WI38 (cell line): ENCODE results near the gene AMZ1.
"Not testable (repeated sequence)": the region's sequence is repeated elsewhere in the genome, so short reads cannot be mapped to it uniquely, and the experiment has no call there.

Experiments used
- H3K4me3 ChIP-seq: 2 replicates; pipeline ENCODE4 v1.5.1; 2011; ENCODE audit warnings: low read depth, mild to moderate bottlenecking, control low read depth, low read length
- TF ChIP-seq, protein P1 (sequence below): IDR thresholded peaks from 2 replicates; pipeline ENCODE4 v1.5.1; 2012; ENCODE audit warnings: low read depth, mild to moderate bottlenecking, control low read depth, low read length

AMZ1 gene

DNA sequence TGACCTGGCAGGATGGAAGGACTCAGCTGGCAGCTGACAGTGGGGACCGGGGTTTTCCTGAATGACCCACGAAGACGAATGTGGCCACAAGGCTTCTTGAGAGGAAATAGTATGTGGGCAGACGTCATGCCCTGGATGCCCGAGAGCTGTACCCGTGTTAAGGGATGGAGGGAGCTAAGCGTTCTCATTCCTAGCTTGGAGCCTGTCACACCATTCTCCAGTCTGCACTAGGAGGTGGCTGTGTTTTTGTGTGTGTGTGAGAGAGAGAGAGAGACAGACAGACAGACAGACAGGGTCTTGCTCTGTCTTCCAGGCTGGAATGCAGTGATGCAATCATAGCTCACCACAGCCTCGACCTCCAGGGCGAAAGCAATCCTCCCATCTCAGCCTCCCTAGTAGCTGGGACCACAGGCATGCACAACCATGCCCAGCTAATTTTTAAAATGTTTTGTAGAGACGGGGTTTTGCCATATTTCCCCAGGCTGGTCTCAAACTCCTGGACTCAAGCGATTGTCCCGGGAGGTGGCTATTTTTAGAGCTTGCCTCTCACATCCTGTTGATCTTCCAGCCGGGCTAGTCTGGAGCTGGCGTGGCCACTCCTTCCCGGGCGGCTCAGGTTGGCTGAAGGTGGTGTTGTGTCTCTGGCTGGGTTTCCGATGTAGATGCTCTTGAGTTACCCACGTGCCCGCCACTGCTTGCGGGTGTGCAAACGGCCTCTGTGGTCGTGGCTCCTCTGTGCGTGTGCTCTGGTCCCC lies 2.1 kb downstream of the AMZ1 start:
- H3K4me3 ChIP-seq = no peak overlapping the region
- TF ChIP-seq, protein P1, sequence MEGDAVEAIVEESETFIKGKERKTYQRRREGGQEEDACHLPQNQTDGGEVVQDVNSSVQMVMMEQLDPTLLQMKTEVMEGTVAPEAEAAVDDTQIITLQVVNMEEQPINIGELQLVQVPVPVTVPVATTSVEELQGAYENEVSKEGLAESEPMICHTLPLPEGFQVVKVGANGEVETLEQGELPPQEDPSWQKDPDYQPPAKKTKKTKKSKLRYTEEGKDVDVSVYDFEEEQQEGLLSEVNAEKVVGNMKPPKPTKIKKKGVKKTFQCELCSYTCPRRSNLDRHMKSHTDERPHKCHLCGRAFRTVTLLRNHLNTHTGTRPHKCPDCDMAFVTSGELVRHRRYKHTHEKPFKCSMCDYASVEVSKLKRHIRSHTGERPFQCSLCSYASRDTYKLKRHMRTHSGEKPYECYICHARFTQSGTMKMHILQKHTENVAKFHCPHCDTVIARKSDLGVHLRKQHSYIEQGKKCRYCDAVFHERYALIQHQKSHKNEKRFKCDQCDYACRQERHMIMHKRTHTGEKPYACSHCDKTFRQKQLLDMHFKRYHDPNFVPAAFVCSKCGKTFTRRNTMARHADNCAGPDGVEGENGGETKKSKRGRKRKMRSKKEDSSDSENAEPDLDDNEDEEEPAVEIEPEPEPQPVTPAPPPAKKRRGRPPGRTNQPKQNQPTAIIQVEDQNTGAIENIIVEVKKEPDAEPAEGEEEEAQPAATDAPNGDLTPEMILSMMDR = no peak

- no peak overlapping the region for H3K4me3 ChIP-seq
- TF ChIP-seq, protein P1 = no peak
Measured at GRCh38 chr7:2691011-2691707, 3.2 kb downstream of the AMZ1 start.

GRCh38 chr7:2691932-2692439 lies 4.0 kb downstream of the AMZ1 start:
- not testable (repeated sequence) for H3K4me3 ChIP-seq

- TF ChIP-seq, protein P1 = no peak
Measured at GRCh38 chr7:2692543-2692942, 4.5 kb downstream of the AMZ1 start.

DNA sequence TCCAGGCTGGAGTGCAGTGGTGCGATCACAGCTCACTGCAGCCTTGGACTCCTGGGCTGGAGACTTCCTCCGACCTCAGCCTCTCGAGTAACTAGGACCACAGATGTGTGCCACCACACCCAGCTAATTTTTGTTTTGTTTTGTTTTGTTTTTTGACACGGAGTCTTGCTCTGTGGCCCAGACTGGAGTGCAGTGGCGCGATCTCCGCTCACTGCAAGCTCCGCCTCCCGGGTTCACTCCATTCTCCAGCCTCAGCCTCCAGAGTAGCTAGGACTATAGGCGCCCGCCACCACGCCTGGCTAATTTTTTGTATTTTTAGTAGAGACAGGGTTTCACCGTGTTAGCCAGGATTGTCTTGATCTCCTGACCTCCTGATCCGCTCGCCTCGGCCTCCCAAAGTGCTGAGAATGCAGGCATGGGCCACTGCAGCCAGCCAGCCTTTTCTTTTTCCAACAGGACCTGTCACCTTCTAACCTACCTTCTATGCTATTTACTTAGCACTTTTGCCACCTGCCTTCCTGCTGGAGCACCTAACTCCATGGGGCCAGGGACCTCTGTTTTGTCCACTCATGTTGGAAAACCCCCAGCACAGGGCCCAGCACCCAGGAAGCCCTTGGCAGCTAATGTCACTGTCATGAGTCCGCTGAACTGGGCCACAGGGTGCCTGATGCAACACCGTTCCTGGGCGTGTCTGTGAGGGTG lies 5.6 kb downstream of the AMZ1 start:
- H3K4me3 ChIP-seq = not testable (repeated sequence)

More at GRCh38 chr7:2692543-2692942, 4.5 kb downstream of the AMZ1 start:
- H3K4me3 ChIP-seq = no peak overlapping the region

DNA sequence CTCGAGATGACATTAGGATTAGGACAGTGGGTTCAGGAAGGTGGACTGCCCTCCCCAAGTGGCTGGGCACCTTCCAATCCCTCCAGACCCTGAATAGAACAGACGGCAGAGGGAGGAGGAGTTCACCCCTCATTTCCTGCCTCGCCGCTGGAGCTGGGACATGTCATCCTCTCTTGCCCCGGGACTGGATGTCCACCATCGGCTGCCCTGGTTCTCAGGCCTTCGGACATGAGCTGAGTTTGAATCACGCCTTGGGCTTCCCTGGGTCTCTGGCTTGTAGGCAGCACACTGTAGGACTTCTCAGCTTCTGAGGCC lies 6.1 kb downstream of the AMZ1 start:
- H3K4me3 ChIP-seq = not testable (repeated sequence)

DNA sequence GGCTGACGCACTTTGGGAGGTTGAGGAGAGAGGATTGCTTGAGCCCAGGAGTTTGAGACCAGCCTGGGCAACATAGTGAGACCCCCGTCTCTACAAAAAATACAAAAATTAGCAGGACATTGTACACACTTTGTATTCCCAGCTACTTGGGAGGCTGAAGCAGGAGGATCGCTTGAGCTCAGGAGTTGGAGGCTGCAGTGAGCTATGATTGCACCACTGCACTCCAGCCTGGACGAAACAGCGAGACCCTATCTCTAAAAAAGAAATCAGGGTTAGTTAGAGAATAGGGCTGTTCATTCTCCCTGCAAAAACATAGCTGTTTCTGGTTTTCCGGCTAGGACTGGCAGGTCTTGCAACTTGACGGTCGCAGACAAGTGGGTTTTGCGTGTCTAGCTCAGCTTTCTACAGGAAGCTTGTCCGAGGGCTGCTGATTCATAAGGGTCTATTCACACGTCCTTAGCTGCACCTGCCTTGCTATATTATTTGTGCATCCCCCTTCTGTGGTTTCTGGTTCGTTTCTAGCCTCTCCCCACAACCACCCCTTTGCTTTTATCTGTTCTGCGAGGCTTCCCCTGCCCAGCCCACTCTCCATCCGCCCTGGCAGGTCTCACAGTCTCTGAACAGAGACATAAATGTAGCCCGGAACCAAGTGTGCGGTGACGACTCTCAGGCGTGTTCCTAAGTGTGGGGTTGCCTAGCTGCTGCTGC lies 10.7 kb downstream of the AMZ1 start:
- H3K4me3 ChIP-seq = no peak overlapping the region
- TF ChIP-seq, protein P1 = no peak

- TF ChIP-seq, protein P1 = no peak
- no peak overlapping the region for H3K4me3 ChIP-seq
Measured at GRCh38 chr7:2699289-2699620, 11.3 kb downstream of the AMZ1 start.
